ENCODE measurements around the gene ANO6. TPM values are rescaled to one million over a fixed set of nuclear protein-coding genes. Genes with fewer than 3 reads are reported as not detected.

ANO6 gene
- total and polyA plus RNA-seq, 2 of the 4 experiments (the other 2 are of a cell fraction): 21.6 to 41.0 TPM

DNA sequence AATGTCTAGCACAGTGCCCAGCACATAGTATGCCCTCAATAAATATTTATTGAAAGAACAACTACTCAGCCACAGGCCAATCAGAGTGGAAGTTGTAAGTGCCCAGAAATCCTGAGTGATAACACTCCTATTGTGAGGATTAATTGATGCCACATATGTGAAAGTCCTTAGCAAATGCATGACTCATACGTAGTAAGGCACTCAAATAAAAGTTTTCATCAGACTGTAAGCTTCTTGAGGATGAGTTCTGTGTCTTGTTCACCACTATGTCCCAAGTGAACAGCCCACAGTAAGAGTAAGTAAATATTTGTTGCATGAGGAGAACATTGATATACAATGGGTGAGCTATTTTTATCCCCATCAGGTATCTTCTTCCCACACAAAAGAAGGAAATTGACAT lies 24.7 kb upstream of the ANO6 start:
- no peak overlapping the region for H3K9ac ChIP-seq (ENCODE audit: low read depth, low read length)
- BruUV-seq (replicated peaks): no TSS peak
- H3K4ac ChIP-seq (ENCODE audit: low read depth, low read length): no peak overlapping the region
- H3K4me3 ChIP-seq (ENCODE audit: insufficient read depth, low read depth, low read length): no peak overlapping the region
- H3K14ac ChIP-seq (replicated peaks; ENCODE audit: low read depth, low read length): no peak overlapping the region
- no peak overlapping the region for H2AK9ac ChIP-seq (replicated peaks; ENCODE audit: low read depth, low read length, poor library complexity)
- peak overlapping the region; percentile 8 for H2BK5ac ChIP-seq (ENCODE audit: low read depth, low read length, poor library complexity, severe bottlenecking)
- H4K8ac ChIP-seq (ENCODE audit: low read depth in 2 of 2, low read length in 2 of 2): no peak overlapping the region
- TF ChIP-seq FOS (IDR thresholded peaks at IDR 0.05; ENCODE audit: low read depth, low read length): peak; percentile 64; the same call in 1 of the 2 replicates
- TF ChIP-seq, protein P1, sequence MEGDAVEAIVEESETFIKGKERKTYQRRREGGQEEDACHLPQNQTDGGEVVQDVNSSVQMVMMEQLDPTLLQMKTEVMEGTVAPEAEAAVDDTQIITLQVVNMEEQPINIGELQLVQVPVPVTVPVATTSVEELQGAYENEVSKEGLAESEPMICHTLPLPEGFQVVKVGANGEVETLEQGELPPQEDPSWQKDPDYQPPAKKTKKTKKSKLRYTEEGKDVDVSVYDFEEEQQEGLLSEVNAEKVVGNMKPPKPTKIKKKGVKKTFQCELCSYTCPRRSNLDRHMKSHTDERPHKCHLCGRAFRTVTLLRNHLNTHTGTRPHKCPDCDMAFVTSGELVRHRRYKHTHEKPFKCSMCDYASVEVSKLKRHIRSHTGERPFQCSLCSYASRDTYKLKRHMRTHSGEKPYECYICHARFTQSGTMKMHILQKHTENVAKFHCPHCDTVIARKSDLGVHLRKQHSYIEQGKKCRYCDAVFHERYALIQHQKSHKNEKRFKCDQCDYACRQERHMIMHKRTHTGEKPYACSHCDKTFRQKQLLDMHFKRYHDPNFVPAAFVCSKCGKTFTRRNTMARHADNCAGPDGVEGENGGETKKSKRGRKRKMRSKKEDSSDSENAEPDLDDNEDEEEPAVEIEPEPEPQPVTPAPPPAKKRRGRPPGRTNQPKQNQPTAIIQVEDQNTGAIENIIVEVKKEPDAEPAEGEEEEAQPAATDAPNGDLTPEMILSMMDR (conservative IDR thresholded peaks at IDR 0.05; ENCODE audit: low read depth, low read length): no peak
- no peak overlapping the region for H3K27ac ChIP-seq (ENCODE audit: insufficient read depth, low read length)
- no peak overlapping the region for H4K5ac ChIP-seq (ENCODE audit: low read depth, low read length)
- no peaks in the 10 kb centered on the region for H4K20me1 ChIP-seq (ENCODE audit: insufficient read depth, low read length)
- H2BK20ac ChIP-seq (ENCODE audit: low read depth, low read length): no peak overlapping the region
- H3K4me1 ChIP-seq (ENCODE audit: control insufficient read depth, insufficient read depth, low read length): no peaks in the 10 kb centered on the region; the same call in 1 of the 2 replicates
- no peak overlapping the region for H4K91ac ChIP-seq (ENCODE audit: insufficient read depth, low read depth, low read length)
- in situ Hi-C loops (cut with MboI; ENCODE audit: low sequenced_read_pairs): no loop called here
- no peaks in the 10 kb centered on the region for H3K27me3 ChIP-seq (ENCODE audit: control insufficient read depth, insufficient read depth, low read length)
- no peak for ATAC-seq (ENCODE audit: low read depth)
- dilution Hi-C loops (cut with HindIII; ENCODE audit: low sequenced_read_pairs, unreplicated experiment): no loop called here
- intact Hi-C loops (cut with micrococcal nuclease): loop anchor here (5.0 kb wide), 1 partner anchor 536 kb away; the partner anchor contains the start of gene ARID2
- no peaks in the 10 kb centered on the region; the same call in 1 of the 2 replicates for H3K9me1 ChIP-seq (ENCODE audit: insufficient read depth, low read length)
- H3K9me3 ChIP-seq (ENCODE audit: control insufficient read depth, insufficient read depth, low read length): no peaks in the 10 kb centered on the region
- H3K36me3 ChIP-seq (ENCODE audit: control insufficient read depth, insufficient read depth, low read length): no peaks in the 10 kb centered on the region
- ChIA-PET POLR2A (ENCODE audit: unreplicated experiment) (no interaction called here), CTCF (interaction anchor here (0.6 to 0.8 kb wide), 2 partner anchors 8 to 164 kb away, joined by 3 to 4 read pairs; no protein-coding TSS in a partner anchor)
- WGBS, 2 experiments (ENCODE audit: extremely low coverage in 2 of 2, insufficient read length in 1 of 2): no CpG with 5 or more reads among the region's 1 CpG
- no peak overlapping the region for H2BK15ac ChIP-seq (ENCODE audit: low read depth, low read length)
- no peaks in the 10 kb centered on the region for H3K79me1 ChIP-seq (ENCODE audit: low read depth in 1 of 2, low read length in 2 of 2)
- H2AFZ ChIP-seq (replicated peaks; ENCODE audit: low read length, poor library complexity): no peak overlapping the region
- no peak overlapping the region for H3K23ac ChIP-seq (ENCODE audit: low read depth, low read length)
- no peak overlapping the region for H2BK120ac ChIP-seq (ENCODE audit: low read depth, low read length)
- H3K18ac ChIP-seq (ENCODE audit: low read depth, low read length): no peak overlapping the region; the same call in 1 of the 2 replicates
- no peak overlapping the region for H3K4me2 ChIP-seq (ENCODE audit: low read depth, low read length)
- peak; percentile 49 for DNase-seq
- no peak overlapping the region for H3K56ac ChIP-seq (ENCODE audit: extremely low read depth, insufficient read depth, low read length)
- no peak overlapping the region for H2AK5ac ChIP-seq (ENCODE audit: low read depth, low read length)

Data from IMR-90 (cell line).